Measurements from ENCODE around the gene TARM1.

Gene TARM1

GRCh38 chr19:54021932-54022331 is 59.2 kb downstream of the TARM1 start:
- no peak overlapping the region for H3K27ac ChIP-seq

DNA sequence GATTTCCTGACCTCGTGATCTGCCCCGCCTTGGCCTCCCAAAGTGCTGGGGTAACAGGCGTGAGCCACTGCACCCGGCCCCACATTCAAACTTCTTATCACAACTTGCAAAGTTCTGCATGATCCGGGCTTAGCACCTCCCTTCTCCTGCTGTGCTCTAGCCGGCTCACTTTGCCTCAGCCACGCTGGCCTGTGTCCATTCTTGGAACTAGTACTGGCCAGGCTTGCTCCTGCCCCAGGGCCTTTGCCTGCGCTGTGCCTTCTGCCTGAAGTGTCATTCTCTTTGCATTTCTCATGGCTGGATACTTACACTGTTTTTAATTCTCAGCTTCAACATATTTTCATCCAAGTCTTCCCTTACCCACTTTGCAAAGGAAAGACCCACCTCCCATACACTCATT is 59.8 kb downstream of the TARM1 start:
- no peak overlapping the region for H3K27ac ChIP-seq
- TF ChIP-seq, protein P1, sequence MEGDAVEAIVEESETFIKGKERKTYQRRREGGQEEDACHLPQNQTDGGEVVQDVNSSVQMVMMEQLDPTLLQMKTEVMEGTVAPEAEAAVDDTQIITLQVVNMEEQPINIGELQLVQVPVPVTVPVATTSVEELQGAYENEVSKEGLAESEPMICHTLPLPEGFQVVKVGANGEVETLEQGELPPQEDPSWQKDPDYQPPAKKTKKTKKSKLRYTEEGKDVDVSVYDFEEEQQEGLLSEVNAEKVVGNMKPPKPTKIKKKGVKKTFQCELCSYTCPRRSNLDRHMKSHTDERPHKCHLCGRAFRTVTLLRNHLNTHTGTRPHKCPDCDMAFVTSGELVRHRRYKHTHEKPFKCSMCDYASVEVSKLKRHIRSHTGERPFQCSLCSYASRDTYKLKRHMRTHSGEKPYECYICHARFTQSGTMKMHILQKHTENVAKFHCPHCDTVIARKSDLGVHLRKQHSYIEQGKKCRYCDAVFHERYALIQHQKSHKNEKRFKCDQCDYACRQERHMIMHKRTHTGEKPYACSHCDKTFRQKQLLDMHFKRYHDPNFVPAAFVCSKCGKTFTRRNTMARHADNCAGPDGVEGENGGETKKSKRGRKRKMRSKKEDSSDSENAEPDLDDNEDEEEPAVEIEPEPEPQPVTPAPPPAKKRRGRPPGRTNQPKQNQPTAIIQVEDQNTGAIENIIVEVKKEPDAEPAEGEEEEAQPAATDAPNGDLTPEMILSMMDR (conservative IDR thresholded peaks at IDR 0.05) = no peak
- no peak for TF ChIP-seq ZFX (IDR thresholded peaks at IDR 0.05)

More at GRCh38 chr19:54021932-54022331, 59.2 kb downstream of the TARM1 start:
- no peak for TF ChIP-seq ZFX (IDR thresholded peaks at IDR 0.05)
- TF ChIP-seq, protein P1 (conservative IDR thresholded peaks at IDR 0.05) = no peak

Data from C4-2B (cell line).